HG02852 (cell line): ENCODE results near the gene MESP1.

Experiments used
- ATAC-seq: cut with Tn5 transposase; IDR thresholded peaks from one replicate; pipeline ENCODE4 v1.9.1; 2021; ENCODE audit warnings: mild to moderate bottlenecking, moderate library complexity; ENCODE audit not compliant: unreplicated experiment

The MESP1 gene

GRCh38 chr15:89732451-89733172, 18.4 kb downstream of the MESP1 start:
- no peak for ATAC-seq

- ATAC-seq = no peak
Measured at GRCh38 chr15:89731275-89731674, 19.8 kb downstream of the MESP1 start.

- no peak for ATAC-seq
Measured at GRCh38 chr15:89728254-89728653, 22.8 kb downstream of the MESP1 start.

- ATAC-seq = no peak
Measured at GRCh38 chr15:89725064-89725463, 26.0 kb downstream of the MESP1 start.

DNA sequence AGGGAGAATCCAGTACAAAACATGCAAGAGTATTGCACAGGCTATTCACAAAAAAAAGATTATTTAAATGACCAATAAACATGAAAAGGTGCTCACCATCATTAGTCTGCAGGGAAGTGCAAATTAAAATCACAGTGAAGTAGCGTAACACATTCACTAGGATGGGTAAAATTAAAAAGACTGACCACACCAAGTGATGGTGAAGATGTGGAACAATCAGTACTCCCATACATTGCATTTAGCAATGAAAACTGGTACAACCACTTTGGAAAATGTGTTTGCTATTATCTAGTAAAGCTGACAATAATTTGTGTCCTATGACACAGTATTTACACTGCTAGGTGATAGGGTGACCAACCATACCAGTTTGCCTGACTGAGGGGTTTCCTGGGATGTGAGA, 26.4 kb downstream of the MESP1 start:
- no peak for ATAC-seq

GRCh38 chr15:89723031-89723430, 28.0 kb downstream of the MESP1 start:
- ATAC-seq = no peak

DNA sequence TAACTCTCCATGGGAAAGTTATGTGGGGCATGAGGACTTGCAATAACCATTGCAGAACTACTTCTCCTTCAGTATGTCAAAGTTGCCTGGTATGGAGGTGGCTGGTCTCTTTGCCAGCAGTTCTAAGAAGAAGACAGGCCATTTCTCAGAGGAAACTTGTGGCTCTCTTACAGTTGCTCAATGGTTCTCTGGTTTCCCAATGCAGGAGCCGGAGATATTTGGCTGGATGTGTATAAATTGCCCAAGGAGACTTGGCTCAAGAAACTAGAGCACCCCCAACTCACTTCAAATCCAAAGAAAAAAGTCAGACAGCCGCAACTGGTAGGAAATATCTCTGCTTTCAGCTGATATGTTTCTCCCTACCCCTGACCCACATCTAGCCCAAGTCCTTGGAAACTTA, 36.3 kb downstream of the MESP1 start:
- no peak for ATAC-seq

DNA sequence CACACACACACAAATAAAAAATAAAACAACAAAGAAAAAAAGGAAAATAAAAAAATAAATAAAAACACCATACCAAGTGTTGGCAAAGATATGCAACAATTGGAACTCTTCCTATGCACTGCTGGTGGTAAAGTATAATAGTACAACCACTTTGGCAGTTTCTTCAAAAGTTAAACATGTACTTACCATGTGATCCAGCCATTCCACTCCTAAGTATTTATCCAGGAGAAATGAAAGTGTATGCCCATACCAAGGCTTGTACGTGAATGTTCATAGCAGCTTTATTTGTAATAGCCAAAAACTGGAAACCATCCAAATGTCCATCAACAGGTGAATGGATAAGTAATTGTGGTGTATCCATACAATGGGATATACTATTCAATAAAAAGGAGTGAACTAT, 43.5 kb downstream of the MESP1 start:
- no peak for ATAC-seq

DNA sequence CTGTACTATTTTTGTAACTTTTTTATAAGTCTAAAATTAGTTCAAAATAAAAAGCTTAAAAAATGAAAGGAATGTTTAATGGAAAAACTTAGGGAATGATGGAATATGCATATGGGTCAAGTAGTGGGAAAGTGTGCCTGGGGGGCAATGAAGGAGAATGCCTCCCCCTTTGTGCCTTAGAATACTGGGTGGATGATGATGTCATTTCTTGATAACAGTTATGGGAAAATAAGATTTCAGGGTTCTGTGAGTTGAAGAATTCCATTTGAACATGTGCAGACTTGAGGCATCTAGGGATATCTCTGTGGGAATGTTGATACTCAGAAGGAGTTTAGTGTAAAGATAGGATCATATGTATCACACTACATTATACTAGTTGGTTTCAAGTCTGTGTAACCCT, 46.6 kb downstream of the MESP1 start:
- no peak for ATAC-seq
